Astrocyte (in vitro differentiated cells and primary cell): ENCODE results near the gene BRSK1. TPM values are rescaled to one million over a fixed set of nuclear protein-coding genes. Genes with fewer than 3 reads are reported as not detected.
A peak's percentile ranks its signal among the peaks of the same experiment; 100 is the strongest.

Experiments
- DNase-seq: peaks from one replicate; pipeline ENCODE4 v3.0.0-alpha.2; 2010; ENCODE audit warnings: low read depth
- FAIRE-seq: peaks from 2 replicates; lab custom pipeline; 2011; peaks lifted over from hg19 to GRCh38; lab: Jason Lieb, UNC
- H2AFZ ChIP-seq: 2 replicates; pipeline ENCODE4 v1.6.0; 2012; ENCODE audit warnings: low read depth, low read length, inconsistent platforms
- H3K27ac ChIP-seq: 2 replicates; pipeline ENCODE4 v1.5.1; 2011; ENCODE audit warnings: low read depth, low read length, inconsistent platforms
- H3K27me3 ChIP-seq: 2 replicates; pipeline ENCODE4 v1.6.0; 2011; ENCODE audit warnings: low read length, inconsistent platforms; ENCODE audit not compliant: insufficient read depth
- H3K36me3 ChIP-seq: 2 replicates; pipeline ENCODE4 v1.5.1; 2011; ENCODE audit warnings: low read length, inconsistent platforms; ENCODE audit not compliant: insufficient read depth
- H3K4me1 ChIP-seq: 2 replicates; pipeline ENCODE4 v1.5.1; 2011; ENCODE audit warnings: low read length, inconsistent platforms; ENCODE audit not compliant: insufficient read depth
- H3K4me2 ChIP-seq: 2 replicates; pipeline ENCODE4 v1.6.0; 2012; ENCODE audit warnings: low read length, inconsistent platforms
- H3K4me3 ChIP-seq: 2 replicates; pipeline ENCODE4 v1.5.1; 2011; ENCODE audit warnings: low read depth, mild to moderate bottlenecking, low read length, inconsistent platforms; ENCODE audit not compliant: insufficient read depth
- H3K79me2 ChIP-seq: 2 replicates; pipeline ENCODE4 v1.6.0; 2012; ENCODE audit warnings: mild to moderate bottlenecking, low read length, inconsistent platforms; ENCODE audit not compliant: insufficient read depth
- H3K9ac ChIP-seq: 2 replicates; pipeline ENCODE4 v1.6.0; 2012; ENCODE audit warnings: mild to moderate bottlenecking, low read length, inconsistent platforms
- H3K9me3 ChIP-seq: 2 replicates; pipeline ENCODE4 v1.5.1; 2012; ENCODE audit warnings: low read depth, mild to moderate bottlenecking, low read length, inconsistent platforms; ENCODE audit not compliant: insufficient read depth
- H4K20me1 ChIP-seq: 2 replicates; pipeline ENCODE4 v1.6.0; 2012; ENCODE audit warnings: low read length, inconsistent platforms; ENCODE audit not compliant: insufficient read depth
- H3K27ac Mint-ChIP-seq: one replicate; pipeline ENCODE4 v1.8.0; 2021; ENCODE audit warnings: mild to moderate bottlenecking, mixed read lengths; ENCODE audit not compliant: unreplicated experiment
- H3K27me3 Mint-ChIP-seq: one replicate; pipeline ENCODE4 v1.8.0; 2021; ENCODE audit warnings: low read depth, mixed read lengths; ENCODE audit not compliant: unreplicated experiment
- H3K36me3 Mint-ChIP-seq: one replicate; pipeline ENCODE4 v1.8.0; 2021; ENCODE audit warnings: low read depth, mixed read lengths; ENCODE audit not compliant: unreplicated experiment
- H3K4me1 Mint-ChIP-seq: one replicate; pipeline ENCODE4 v1.8.0; 2021; ENCODE audit warnings: low read depth, mixed read lengths; ENCODE audit not compliant: unreplicated experiment
- H3K4me3 Mint-ChIP-seq: one replicate; pipeline ENCODE4 v1.8.0; 2021; ENCODE audit warnings: mild to moderate bottlenecking, moderate library complexity, mixed read lengths; ENCODE audit not compliant: unreplicated experiment
- H3K9me3 Mint-ChIP-seq: one replicate; pipeline ENCODE4 v1.8.0; 2021; ENCODE audit warnings: mild to moderate bottlenecking, mixed read lengths; ENCODE audit not compliant: unreplicated experiment
- CTCF ChIP-seq: IDR thresholded peaks from 2 replicates; pipeline ENCODE4 v1.5.1; 2011; ENCODE audit warnings: low read depth, mild to moderate bottlenecking, inconsistent platforms, low read length, moderate library complexity; ENCODE audit not compliant: insufficient read depth
- EZH2 ChIP-seq: IDR thresholded peaks from 2 replicates; pipeline ENCODE4 v1.6.1; 2012; ENCODE audit warnings: mild to moderate bottlenecking, low read length, inconsistent platforms; ENCODE audit not compliant: insufficient read depth
- total RNA-seq: library from RNA; stranded (reverse); gene quantifications from 2 replicates; pipeline ENCODE4 v1.2.1, GENCODE V29; 2021

BRSK1 gene
- total RNA-seq, 1 donor from 2014 or later = 18.8 TPM

GRCh38 chr19:55305491-55305890 is 21.7 kb downstream of the BRSK1 start:
- H3K79me2 ChIP-seq = no peaks in the 10 kb centered on the region
- H3K9me3 ChIP-seq = peaks cover 3% of the 10 kb centered on the region
- H3K36me3 ChIP-seq = peaks cover 23% of the 10 kb centered on the region
- peaks cover 4% of the 10 kb centered on the region for H3K4me1 ChIP-seq
- Mint-ChIP-seq H3K36me3 (peaks cover 38% of the 10 kb centered on the region), H3K4me1 (no peaks in the 10 kb centered on the region), H3K4me3 (no peak overlapping the region), H3K9me3 (no peaks in the 10 kb centered on the region), H3K27ac (no peak overlapping the region), H3K27me3 (no peaks in the 10 kb centered on the region)
- H3K27ac ChIP-seq = no peak overlapping the region
- no peak for FAIRE-seq
- DNase-seq = no peak
- TF ChIP-seq CTCF (no peak), EZH2 (no peak)
- no peak overlapping the region for H3K4me3 ChIP-seq
- no peak overlapping the region for H3K9ac ChIP-seq
- no peak overlapping the region for H3K4me2 ChIP-seq
- no peak overlapping the region for H2AFZ ChIP-seq
- no peaks in the 10 kb centered on the region for H3K27me3 ChIP-seq
- no peaks in the 10 kb centered on the region for H4K20me1 ChIP-seq

- H3K36me3 Mint-ChIP-seq = peaks cover 38% of the 10 kb centered on the region
- Histone ChIP-seq H3K27ac (no peak overlapping the region), H3K4me2 (no peak overlapping the region), H3K4me1 (peaks cover 4% of the 10 kb centered on the region), H4K20me1 (no peaks in the 10 kb centered on the region), H3K9me3 (peaks cover 3% of the 10 kb centered on the region), H3K4me3 (no peak overlapping the region), H3K27me3 (no peaks in the 10 kb centered on the region), H3K9ac (no peak overlapping the region), H2AFZ (no peak overlapping the region), H3K36me3 (peaks cover 23% of the 10 kb centered on the region), H3K79me2 (no peaks in the 10 kb centered on the region)
- no peak for DNase-seq
- no peaks in the 10 kb centered on the region for H3K27me3 Mint-ChIP-seq
- no peak for TF ChIP-seq CTCF
- TF ChIP-seq EZH2 = no peak
- no peaks in the 10 kb centered on the region for H3K4me1 Mint-ChIP-seq
- H3K4me3 Mint-ChIP-seq = no peak overlapping the region
- no peak for FAIRE-seq
- H3K27ac Mint-ChIP-seq = peak overlapping the region; percentile 58
- no peaks in the 10 kb centered on the region for H3K9me3 Mint-ChIP-seq
Measured at GRCh38 chr19:55305983-55306562, 22.3 kb downstream of the BRSK1 start.

- DNase-seq = no peak
- Mint-ChIP-seq H3K4me3 (no peak overlapping the region), H3K9me3 (no peaks in the 10 kb centered on the region), H3K36me3 (peaks cover 38% of the 10 kb centered on the region), H3K4me1 (no peaks in the 10 kb centered on the region), H3K27me3 (no peaks in the 10 kb centered on the region), H3K27ac (no peak overlapping the region)
- H3K4me2 ChIP-seq = no peak overlapping the region
- FAIRE-seq = no peak
- H4K20me1 ChIP-seq = no peaks in the 10 kb centered on the region
- no peak overlapping the region for H3K4me3 ChIP-seq
- H2AFZ ChIP-seq = no peak overlapping the region
- peaks cover 23% of the 10 kb centered on the region for H3K36me3 ChIP-seq
- H3K27ac ChIP-seq = no peak overlapping the region
- TF ChIP-seq EZH2 (no peak), CTCF (no peak)
- no peaks in the 10 kb centered on the region for H3K4me1 ChIP-seq
- H3K79me2 ChIP-seq = no peaks in the 10 kb centered on the region
- no peak overlapping the region for H3K9ac ChIP-seq
- no peaks in the 10 kb centered on the region for H3K27me3 ChIP-seq
- H3K9me3 ChIP-seq = peaks cover 3% of the 10 kb centered on the region
Measured at GRCh38 chr19:55306712-55307111, 22.9 kb downstream of the BRSK1 start.
